Lung microvascular endothelial cell (primary cell): ENCODE measurements around the gene HIPK2. TPM values are rescaled to one million over a fixed set of nuclear protein-coding genes. Genes with fewer than 3 reads are reported as not detected.

ENCODE experiments used
- DNase-seq, 2 donors: peaks; one replicate each; pipeline versions ENCODE4 v3.0.0 to v3.0.0-alpha.2; 2010; ENCODE audit warnings: low read depth in 2 of 2
- total RNA-seq: library from RNA; depleted of rRNA; stranded (reverse); fragments of >200 nt; gene quantifications from 2 replicates; pipeline ENCODE4 v1.2.1, GENCODE V29; 2014

The HIPK2 gene
- total RNA-seq, 1 donor from 2014 or later, result 10.9 TPM

- no peak for DNase-seq
Measured at GRCh38 chr7:139753081-139753692, 24.6 kb downstream of the HIPK2 start.

GRCh38 chr7:139752604-139753003, 25.2 kb downstream of the HIPK2 start:
- no peak for DNase-seq

- DNase-seq, result no peak
Measured at GRCh38 chr7:139752148-139752547, 25.6 kb downstream of the HIPK2 start.

GRCh38 chr7:139750459-139751095, 27.2 kb downstream of the HIPK2 start:
- no peak for DNase-seq

GRCh38 chr7:139749545-139749944, 28.3 kb downstream of the HIPK2 start:
- DNase-seq, result no peak

GRCh38 chr7:139748941-139749340, 28.9 kb downstream of the HIPK2 start:
- no peak for DNase-seq

- no peak for DNase-seq
Measured at GRCh38 chr7:139748373-139748765, 29.4 kb downstream of the HIPK2 start.

GRCh38 chr7:139747662-139748372, 30.0 kb downstream of the HIPK2 start:
- DNase-seq, result no peak

GRCh38 chr7:139746652-139747051, 31.1 kb downstream of the HIPK2 start:
- no peak for DNase-seq

- DNase-seq, result no peak
Measured at GRCh38 chr7:139745678-139746143, 32.1 kb downstream of the HIPK2 start.

GRCh38 chr7:139744768-139745677, 32.8 kb downstream of the HIPK2 start:
- DNase-seq, result no peak

- DNase-seq, result peak in 1 of 2 donors; percentile 44
Measured at GRCh38 chr7:139743967-139744767, 33.6 kb downstream of the HIPK2 start.

- no peak for DNase-seq
Measured at GRCh38 chr7:139743267-139743966, 34.4 kb downstream of the HIPK2 start.

- no peak for DNase-seq
Measured at GRCh38 chr7:139741789-139742344, 35.9 kb downstream of the HIPK2 start.

GRCh38 chr7:139741239-139741638, 36.6 kb downstream of the HIPK2 start:
- no peak for DNase-seq

- DNase-seq, result no peak
Measured at GRCh38 chr7:139739863-139740597, 37.8 kb downstream of the HIPK2 start.

- DNase-seq, result no peak
Measured at GRCh38 chr7:139738772-139739171, 39.0 kb downstream of the HIPK2 start.

GRCh38 chr7:139738101-139738489, 39.7 kb downstream of the HIPK2 start:
- DNase-seq, result peak in 1 of 2 donors; percentile 48
